Osteocyte (in vitro differentiated cells): ENCODE results near the gene RAB27B. TPM values are rescaled to one million over a fixed set of nuclear protein-coding genes. Genes with fewer than 3 reads are reported as not detected.
"Not testable (repeated sequence)": the region's sequence is repeated elsewhere in the genome, so short reads cannot be mapped to it uniquely, and the experiment has no call there.

ENCODE experiments used
- DNase-seq: peaks from one replicate; pipeline ENCODE4 v3.0.0; 2021; ENCODE audit warnings: mixed read lengths; ENCODE audit not compliant: unreplicated experiment; ENCODE audit errors: extremely low spot score
- H3K27ac Mint-ChIP-seq: one replicate; pipeline ENCODE4 v1.8.0; 2021; ENCODE audit warnings: mild to moderate bottlenecking, mixed read lengths; ENCODE audit not compliant: unreplicated experiment
- H3K27me3 Mint-ChIP-seq: one replicate; pipeline ENCODE4 v1.8.0; 2021; ENCODE audit warnings: mixed read lengths; ENCODE audit not compliant: unreplicated experiment
- H3K36me3 Mint-ChIP-seq: one replicate; pipeline ENCODE4 v1.8.0; 2021; ENCODE audit warnings: mixed read lengths; ENCODE audit not compliant: unreplicated experiment
- H3K4me1 Mint-ChIP-seq: one replicate; pipeline ENCODE4 v1.8.0; 2021; ENCODE audit warnings: mixed read lengths; ENCODE audit not compliant: unreplicated experiment
- H3K4me3 Mint-ChIP-seq: one replicate; pipeline ENCODE4 v1.8.0; 2021; ENCODE audit warnings: mild to moderate bottlenecking, moderate library complexity, mixed read lengths; ENCODE audit not compliant: unreplicated experiment
- H3K9me3 Mint-ChIP-seq: one replicate; pipeline ENCODE4 v1.8.0; 2021; ENCODE audit warnings: mixed read lengths; ENCODE audit not compliant: unreplicated experiment
- CTCF ChIP-seq: fragments of 200-600 bp; sonication (generic); IDR thresholded peaks from 2 replicates; pipeline ENCODE4 v1.5.0; 2021; ENCODE audit warnings: antibody characterized with exemption, mild to moderate bottlenecking, moderate library complexity
- total RNA-seq: library from RNA; stranded (reverse); gene quantifications from 2 replicates; pipeline ENCODE4 v1.2.1, GENCODE V29; 2021

RAB27B gene
- total RNA-seq, 1 donor from 2014 or later = 1.9 TPM

DNA sequence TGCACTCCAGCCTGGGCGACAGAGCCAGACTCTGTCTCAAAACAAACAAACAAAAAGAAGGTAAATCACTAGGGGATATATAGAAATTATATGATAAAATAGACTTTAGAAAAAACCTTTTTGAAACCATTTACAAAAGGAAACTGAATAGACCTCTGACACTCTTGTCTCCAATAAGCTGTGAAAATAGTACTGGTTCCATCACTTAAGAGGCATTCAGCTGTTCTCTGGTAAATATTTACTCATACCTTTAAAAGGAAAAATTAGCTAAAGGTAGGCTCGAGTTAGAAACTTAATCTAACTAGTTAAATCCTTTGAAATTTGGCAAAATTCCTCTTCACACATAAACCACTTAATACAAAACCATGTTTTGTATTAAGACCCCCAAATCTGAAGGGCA is 21.4 kb downstream of the RAB27B start:
- Mint-ChIP-seq H3K27me3 (peaks cover 24% of the 10 kb centered on the region), H3K4me3 (no peak overlapping the region), H3K36me3 (no peaks in the 10 kb centered on the region), H3K27ac (no peak overlapping the region), H3K4me1 (no peaks in the 10 kb centered on the region), H3K9me3 (no peaks in the 10 kb centered on the region)
- DNase-seq = no peak
- TF ChIP-seq CTCF = no peak

DNA sequence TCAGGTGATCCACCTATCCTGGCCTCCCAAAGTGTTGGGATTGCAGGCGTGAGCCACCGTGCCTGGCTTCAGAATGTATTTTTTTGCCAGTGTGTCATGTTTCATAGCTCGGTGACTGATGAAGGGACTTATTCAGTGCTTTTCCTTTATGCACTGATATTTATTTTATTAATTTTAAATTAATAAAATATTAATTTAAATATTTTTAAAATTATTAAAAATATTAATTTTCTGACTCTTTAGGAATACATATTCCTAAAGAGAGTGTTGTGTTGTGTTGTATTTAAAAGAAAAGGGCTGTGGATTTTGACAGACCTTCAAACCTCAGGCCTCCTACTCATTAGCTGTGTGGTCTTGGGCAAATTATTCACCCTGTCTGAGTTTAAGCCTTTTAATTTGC is 22.3 kb downstream of the RAB27B start:
- TF ChIP-seq CTCF = no peak
- Mint-ChIP-seq H3K27ac (no peak overlapping the region), H3K4me1 (no peaks in the 10 kb centered on the region), H3K27me3 (peaks cover 24% of the 10 kb centered on the region), H3K9me3 (no peaks in the 10 kb centered on the region), H3K36me3 (no peaks in the 10 kb centered on the region), H3K4me3 (no peak overlapping the region)
- no peak for DNase-seq

GRCh38 chr18:54852780-54853675 is 24.8 kb downstream of the RAB27B start:
- no peaks in the 10 kb centered on the region for H3K4me1 Mint-ChIP-seq
- no peak overlapping the region for H3K4me3 Mint-ChIP-seq
- DNase-seq = no peak
- no peak overlapping the region for H3K27ac Mint-ChIP-seq
- H3K9me3 Mint-ChIP-seq = no peaks in the 10 kb centered on the region
- H3K27me3 Mint-ChIP-seq = peaks cover 37% of the 10 kb centered on the region
- H3K36me3 Mint-ChIP-seq = no peaks in the 10 kb centered on the region
- no peak for TF ChIP-seq CTCF

DNA sequence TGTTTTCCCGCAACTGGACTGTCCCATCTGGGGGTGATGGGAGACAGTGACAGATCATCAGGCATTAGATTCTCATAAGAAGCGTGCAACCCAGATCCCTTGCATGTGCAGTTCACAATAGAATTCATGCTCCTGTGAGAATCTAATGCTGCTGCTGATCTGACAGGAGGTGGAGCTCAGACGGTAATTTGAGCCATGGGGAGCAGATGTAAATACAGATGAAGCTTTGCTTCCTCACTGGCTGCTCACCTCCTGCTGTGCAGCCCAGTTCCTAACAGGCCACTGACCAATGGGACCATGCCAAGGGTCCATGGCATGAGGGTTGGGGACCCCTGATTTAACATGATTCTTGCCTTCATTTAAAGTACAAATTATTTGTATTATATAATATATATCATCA is 26.8 kb downstream of the RAB27B start:
- not testable (repeated sequence) for H3K4me3 Mint-ChIP-seq, H3K27ac Mint-ChIP-seq, H3K36me3 Mint-ChIP-seq, H3K9me3 Mint-ChIP-seq, H3K4me1 Mint-ChIP-seq, DNase-seq
- H3K27me3 Mint-ChIP-seq = peaks cover 44% of the 10 kb centered on the region

- H3K4me3 Mint-ChIP-seq = no peak overlapping the region
- no peak for DNase-seq
- no peak for TF ChIP-seq CTCF
- no peak overlapping the region for H3K27ac Mint-ChIP-seq
- no peaks in the 10 kb centered on the region for H3K36me3 Mint-ChIP-seq
- peaks cover 50% of the 10 kb centered on the region for H3K27me3 Mint-ChIP-seq
- no peaks in the 10 kb centered on the region for H3K9me3 Mint-ChIP-seq
- no peaks in the 10 kb centered on the region for H3K4me1 Mint-ChIP-seq
Measured at GRCh38 chr18:54856105-54856646, 27.9 kb downstream of the RAB27B start.
